ENCODE data around the gene NACAD.

Gene NACAD

DNA sequence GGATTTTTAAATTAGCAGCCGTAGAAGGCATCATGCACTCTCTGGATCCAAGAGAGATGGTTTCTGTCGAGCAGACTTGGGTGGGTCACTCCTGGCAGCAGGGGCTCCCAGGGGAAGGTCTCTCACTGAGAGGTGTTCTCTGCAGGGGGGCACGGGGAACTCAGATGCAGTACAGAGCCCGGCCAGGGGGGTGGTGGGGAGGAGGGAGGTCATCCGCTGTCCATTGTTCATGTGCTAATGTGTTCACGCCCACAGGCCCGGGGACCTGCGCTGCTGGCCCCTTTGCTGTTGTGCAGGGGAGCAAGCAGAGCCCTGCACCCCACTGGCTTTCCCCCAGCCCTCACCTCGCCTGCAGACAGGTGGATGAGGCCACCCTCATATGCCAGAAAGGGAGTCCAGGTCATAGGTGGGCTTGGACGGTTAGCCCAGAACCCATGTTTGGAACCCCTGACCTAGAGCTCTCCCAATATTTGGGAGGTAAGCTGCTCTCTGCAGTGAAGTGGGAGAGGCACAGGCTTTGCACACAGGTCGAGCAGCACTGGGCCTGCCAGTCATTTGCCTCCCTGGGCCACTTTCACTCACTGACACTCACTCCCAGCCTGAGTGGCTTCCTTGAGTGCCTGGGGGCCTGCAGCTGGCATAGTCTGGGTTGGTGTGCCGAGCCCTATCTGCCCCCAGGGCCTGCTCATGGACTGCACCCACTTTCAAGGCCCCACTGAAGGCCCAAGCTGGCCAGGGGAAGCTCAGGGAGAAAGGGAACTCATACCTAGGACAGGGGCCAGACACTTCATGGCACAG lies 35.3 kb upstream of the NACAD start:
- H3K4me3 ChIP-seq (replicated peaks; ENCODE audit: low read depth, low read length), result no peak overlapping the region
- TF ChIP-seq, protein P1, sequence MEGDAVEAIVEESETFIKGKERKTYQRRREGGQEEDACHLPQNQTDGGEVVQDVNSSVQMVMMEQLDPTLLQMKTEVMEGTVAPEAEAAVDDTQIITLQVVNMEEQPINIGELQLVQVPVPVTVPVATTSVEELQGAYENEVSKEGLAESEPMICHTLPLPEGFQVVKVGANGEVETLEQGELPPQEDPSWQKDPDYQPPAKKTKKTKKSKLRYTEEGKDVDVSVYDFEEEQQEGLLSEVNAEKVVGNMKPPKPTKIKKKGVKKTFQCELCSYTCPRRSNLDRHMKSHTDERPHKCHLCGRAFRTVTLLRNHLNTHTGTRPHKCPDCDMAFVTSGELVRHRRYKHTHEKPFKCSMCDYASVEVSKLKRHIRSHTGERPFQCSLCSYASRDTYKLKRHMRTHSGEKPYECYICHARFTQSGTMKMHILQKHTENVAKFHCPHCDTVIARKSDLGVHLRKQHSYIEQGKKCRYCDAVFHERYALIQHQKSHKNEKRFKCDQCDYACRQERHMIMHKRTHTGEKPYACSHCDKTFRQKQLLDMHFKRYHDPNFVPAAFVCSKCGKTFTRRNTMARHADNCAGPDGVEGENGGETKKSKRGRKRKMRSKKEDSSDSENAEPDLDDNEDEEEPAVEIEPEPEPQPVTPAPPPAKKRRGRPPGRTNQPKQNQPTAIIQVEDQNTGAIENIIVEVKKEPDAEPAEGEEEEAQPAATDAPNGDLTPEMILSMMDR (IDR thresholded peaks at IDR 0.05; ENCODE audit: low read length, missing control alignments), result no peak
- no peak for DNase-seq (ENCODE audit: low read depth)

DNA sequence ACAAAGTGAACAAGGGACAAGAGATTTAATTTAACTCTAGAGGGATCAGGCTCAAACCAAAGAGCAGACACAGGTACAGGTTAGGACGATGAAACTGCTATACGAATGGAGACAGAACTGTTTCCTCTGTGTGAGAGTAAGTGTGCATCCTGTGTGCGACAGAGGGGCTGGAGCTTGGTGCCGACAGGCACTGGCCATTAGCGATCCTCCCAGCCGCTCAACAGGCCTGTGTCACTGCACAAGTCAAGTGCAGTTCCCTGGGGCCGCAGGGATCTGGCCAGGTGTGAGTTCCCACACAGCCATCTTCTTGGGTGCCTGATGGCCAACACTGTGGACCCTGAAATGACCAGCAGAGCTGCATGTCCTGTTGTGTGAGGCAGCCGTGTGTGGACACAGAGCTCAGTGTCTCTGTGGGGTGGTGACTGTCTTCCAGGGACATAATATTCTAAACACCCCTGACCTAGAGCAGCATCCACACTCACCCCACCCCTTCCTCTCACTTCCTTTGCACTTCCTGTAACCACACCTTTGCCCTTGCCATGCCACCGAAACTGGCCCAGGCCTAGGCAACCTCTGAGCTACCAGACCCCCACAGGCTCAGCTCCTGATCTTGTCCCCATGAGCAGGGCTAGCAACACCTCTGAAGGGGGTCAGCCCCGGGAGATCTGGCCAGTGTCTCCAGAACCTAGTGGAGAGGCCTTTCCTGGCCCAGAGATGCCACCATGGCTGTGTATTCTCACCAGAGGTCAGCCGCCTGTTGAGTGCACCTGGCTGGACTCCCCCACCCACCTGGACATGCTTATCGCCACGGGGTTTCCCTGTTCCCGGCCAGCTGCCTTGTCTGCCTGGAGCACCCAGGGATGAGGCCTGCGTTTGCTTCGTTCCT lies 34.4 kb upstream of the NACAD start:
- no peak for DNase-seq (ENCODE audit: low read depth)
- TF ChIP-seq, protein P1 (IDR thresholded peaks at IDR 0.05; ENCODE audit: low read length, missing control alignments), result no peak
- no peak overlapping the region for H3K4me3 ChIP-seq (replicated peaks; ENCODE audit: low read depth, low read length)

DNA sequence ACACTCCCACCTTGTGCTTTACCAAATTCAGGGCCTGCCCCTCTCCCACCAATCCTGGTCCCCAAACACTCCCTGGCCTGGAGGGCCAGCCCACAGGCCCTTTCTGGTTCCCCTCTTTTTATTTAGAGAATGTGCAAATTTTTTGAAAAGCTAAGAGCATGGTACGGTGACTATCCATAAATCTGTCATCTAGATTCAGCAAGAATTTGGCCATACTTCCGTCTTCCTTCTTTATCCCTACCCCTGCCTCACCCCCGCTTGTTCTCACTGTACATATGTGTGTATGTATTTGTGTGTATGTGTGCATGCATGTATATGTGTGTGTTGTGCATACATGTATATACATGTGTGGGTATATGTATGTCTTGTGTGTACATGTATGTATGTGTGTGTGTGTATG lies 30.8 kb upstream of the NACAD start:
- H3K4me3 ChIP-seq (replicated peaks; ENCODE audit: low read depth, low read length), result no peak overlapping the region
- TF ChIP-seq, protein P1 (IDR thresholded peaks at IDR 0.05; ENCODE audit: low read length, missing control alignments), result no peak
- no peak for DNase-seq (ENCODE audit: low read depth)

DNA sequence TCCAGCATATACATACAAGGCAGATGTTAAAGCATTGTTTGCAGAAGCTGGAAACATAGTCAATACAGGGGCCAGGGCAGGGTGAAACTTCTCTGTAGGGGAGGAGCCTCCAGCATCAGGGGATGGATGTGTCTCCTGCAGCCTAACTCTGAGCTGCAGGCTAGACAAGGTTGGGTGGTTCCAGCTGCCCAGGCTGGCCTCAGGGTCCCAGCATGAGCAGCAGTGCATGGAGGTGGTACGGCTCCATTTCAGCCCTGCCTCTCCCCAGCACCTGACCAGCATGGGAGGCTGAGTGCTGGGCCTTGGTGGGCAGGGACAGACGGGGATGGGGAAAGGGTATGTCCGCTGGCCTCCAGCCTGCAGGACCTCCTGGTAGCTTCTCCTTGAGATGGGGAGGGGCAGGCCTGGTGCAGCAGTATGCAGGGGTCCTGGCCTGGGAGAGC lies 30.1 kb upstream of the NACAD start:
- TF ChIP-seq, protein P1 (IDR thresholded peaks at IDR 0.05; ENCODE audit: low read length, missing control alignments), result no peak
- DNase-seq (ENCODE audit: low read depth), result no peak
- no peak overlapping the region for H3K4me3 ChIP-seq (replicated peaks; ENCODE audit: low read depth, low read length)

DNA sequence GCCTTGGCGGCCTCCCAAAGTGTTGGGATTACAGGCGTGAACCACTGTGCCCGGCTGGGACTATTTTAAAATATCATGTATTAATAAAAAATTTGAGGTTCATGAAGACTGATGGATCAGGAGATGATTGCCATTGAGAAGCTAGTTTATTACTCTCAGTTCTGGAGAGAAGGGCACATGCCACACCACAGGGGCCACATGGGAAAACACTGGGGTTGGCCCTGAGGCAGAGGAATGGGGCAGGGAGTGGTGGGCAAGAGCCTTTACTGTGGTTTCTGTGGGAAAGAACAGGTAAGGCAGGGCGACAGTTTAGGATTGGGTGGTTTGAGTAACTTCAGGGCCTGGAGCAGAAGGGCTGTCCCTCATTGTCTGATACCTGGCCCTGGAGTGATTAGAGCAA lies 29.5 kb upstream of the NACAD start:
- TF ChIP-seq, protein P1 (IDR thresholded peaks at IDR 0.05; ENCODE audit: low read length, missing control alignments), result no peak
- H3K4me3 ChIP-seq (replicated peaks; ENCODE audit: low read depth, low read length), result no peak overlapping the region
- no peak for DNase-seq (ENCODE audit: low read depth)

DNA sequence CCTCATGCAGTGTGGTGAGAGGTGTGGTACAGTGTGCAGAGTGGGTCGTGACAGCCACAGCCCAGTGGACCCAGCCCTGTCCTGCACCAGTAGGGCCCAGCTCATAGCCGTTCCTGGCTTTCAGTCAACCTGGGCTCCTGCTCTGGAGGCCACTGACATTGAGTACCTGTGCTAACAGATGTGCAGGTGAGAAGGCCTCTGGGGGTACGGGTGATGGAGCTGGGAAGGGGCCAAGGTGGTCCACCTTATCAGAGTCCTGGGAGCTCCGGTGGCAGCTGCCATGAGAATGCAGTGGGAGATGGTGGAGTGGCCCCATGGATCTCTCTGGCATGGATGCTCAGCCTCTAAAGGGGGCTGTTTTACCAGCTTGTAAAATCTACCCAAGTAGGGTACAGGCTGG lies 28.8 kb upstream of the NACAD start:
- no peak for DNase-seq (ENCODE audit: low read depth)
- TF ChIP-seq, protein P1 (IDR thresholded peaks at IDR 0.05; ENCODE audit: low read length, missing control alignments), result no peak
- H3K4me3 ChIP-seq (replicated peaks; ENCODE audit: low read depth, low read length), result no peak overlapping the region

Data from fibroblast of pulmonary artery (primary cell).